ENCODE measurements around the gene IFNL3. TPM values are rescaled to one million over a fixed set of nuclear protein-coding genes. Genes with fewer than 3 reads are reported as not detected.
"Not testable (repeated sequence)": the region's sequence is repeated elsewhere in the genome, so short reads cannot be mapped to it uniquely, and the experiment has no call there.

IFNL3 gene
- polyA plus RNA-seq (ENCODE audit: insufficient read length in 4 of 4), result not detected

DNA sequence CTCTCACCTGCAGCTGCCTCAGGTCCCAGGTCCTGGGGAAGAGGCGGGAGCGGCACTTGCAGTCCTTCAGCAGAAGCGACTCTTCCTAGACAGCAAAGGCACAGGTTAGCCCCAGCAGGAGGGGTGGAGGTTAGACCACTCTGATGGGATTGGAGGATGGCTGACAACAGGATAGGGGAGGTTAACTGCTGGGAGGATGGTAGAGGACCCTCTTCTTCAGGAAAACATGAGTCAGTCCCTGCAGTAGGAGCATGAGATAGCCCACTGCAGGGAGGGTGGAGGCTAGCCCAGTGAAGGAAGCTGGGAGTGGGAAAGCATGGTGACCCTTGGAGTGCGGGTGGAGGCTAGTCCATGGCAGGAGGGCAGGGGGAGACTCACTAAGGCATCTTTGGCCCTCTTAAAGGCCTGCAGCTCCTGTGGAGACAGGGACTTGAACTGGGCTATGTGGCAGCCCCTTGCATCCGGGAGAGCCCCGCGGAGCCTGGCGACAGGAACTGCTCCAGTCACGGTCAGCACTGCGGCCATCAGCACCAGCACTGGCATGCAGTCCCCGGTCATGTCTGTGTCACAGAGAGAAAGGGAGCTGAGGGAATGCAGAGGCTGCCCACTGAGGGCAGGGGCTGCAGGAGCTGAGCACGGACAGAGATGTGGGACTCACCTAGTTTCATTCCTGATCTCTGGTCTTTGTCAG lies at the start of gene IFNL3:
IFNL3 (minus strand) TSS at position 597 of the 691 bp plus-strand sequence; CDS start at position 558, 39 bp downstream.
- not testable (repeated sequence) for DNase-seq (ENCODE audit: low read depth in 4 of 4, low spot score in 2 of 4)

DNA sequence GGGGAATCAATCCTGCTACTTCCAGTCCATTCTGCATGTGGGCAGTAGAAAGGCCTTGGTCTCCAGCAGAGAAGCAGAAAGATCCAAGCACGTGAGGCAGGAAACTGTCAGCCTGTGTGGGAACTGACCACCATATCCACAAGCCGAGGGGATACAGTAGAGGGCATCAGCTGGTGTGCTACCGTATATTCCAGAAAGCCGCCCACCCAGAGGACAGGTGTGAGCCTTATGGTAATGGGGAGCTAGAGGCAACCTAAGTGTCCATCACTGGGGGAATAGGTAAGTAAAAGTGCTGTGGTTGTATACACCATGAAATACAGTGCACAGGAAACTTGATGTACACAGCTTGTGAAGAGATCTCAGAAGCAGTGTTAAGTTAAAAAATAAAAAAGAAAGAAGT lies 48.6 kb upstream of the IFNL3 start:
- DNase-seq (ENCODE audit: low read depth in 4 of 4, low spot score in 2 of 4), result no peak

DNA sequence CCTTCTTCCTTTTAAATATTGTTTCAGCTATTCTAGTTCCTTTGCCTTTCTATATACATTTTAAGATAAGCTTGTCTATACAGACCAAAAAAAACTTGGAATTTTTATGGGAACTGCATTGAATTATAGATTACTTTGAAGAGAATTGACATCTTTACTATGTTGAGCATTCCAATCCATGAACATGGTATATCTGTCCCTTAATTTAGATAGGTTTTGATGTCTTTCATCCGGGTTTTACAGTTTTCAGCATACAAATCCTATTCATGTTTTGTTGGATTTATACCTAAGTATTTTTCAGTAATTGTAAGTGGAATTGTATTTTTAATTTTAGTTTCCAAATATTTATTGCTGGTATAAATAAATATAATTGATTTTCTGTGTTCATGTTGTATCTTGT lies 39.2 kb upstream of the IFNL3 start:
- no peak for DNase-seq (ENCODE audit: low read depth in 4 of 4, low spot score in 2 of 4)

DNA sequence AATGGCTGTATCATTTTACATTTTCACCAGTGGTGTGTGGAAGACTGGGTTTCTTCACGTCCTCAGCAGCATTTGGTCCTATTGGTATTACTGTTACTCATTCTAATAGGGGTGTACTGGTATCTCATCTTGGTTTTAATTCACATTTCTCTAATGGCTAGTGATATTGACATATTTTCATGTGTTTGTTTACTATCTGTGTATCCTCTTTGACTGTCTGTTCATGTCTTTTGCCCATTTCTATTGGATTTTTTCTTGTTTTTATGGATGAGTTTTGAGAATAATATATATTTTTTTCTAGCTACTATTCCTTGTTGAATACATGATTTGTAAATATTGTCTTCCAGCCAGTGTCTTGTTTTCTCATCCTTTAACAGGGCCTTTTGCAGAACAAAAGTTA lies 37.2 kb upstream of the IFNL3 start:
- DNase-seq (ENCODE audit: low read depth in 4 of 4, low spot score in 2 of 4), result no peak

DNA sequence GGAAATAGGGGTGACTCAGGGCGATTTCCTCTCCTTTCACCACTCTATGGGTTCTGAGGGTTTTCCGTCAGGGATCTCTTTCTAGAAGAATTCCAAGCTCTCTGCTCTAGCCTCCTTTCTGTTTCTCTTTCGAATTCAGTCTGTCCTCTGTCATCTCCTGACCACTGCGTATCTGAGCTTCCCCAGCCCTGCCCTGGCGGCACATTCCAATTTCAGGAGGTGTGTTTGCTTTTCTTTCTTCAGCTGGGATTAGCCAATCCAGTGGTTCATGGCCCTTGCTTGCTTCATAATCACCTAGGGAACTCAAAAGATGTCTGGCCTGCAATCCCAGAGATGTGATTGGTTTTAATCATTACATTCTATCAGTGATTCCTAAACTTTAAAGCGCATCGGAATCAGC lies 32.8 kb upstream of the IFNL3 start:
- no peak for DNase-seq (ENCODE audit: low read depth in 4 of 4, low spot score in 2 of 4)

DNA sequence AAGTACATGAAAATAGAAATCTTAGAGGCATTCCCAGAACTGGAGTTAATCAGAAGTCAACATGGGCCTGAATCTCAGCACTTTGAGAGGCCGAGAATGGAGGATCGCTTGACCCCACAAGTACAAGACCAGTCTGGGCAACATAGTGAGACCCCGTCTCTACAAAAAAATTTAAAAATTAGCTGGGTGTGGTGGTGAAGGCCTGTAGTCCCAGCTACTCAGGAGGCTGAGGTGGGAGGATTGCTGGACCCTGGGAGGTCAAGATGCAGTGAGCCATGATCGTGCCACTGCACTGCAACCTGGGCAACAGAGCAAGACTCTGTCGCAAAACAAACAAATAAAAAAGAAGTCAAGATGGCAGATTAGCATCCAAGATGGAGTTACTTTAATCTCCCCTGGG lies 31.9 kb upstream of the IFNL3 start:
- DNase-seq (ENCODE audit: low read depth in 4 of 4, low spot score in 2 of 4), result no peak

DNA sequence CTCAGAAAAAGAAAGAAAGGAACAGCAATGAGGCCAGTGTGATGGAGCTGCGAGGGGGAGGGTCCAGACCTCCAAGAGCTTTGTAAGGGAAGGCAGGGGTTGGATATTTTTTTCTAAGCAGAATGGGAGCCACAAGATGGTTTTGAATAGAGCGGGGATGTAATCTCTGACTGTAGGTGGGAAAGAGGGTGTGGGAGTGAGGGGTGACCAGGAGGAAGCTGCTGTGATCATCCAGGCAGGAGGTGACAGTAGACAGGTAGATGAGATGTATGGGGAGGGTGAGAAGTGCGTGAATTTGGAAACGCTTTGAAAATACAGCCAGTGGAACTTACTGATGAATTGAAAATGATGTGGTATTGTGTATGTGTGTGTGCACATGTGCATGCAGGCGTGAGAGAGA lies 30.8 kb upstream of the IFNL3 start:
- DNase-seq (ENCODE audit: low read depth in 4 of 4, low spot score in 2 of 4), result no peak

DNA sequence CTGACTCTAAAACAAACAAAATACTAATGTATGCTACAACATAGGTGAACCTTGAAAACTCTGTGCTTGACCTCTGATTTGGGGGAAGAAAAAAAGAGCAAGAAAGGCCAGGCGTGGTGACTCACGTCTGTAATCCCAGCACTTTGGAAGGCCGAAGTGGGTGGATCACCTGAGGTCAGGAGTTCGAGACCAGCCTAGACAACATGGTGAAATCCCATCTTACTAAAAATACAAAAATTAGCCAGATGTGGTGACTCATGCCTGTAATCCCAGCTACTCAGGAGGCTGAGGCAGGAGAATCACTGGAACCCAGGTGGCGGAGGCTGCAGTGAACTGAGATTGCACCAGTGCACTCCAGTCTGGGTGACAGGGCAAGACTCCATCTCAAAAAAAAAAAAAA lies 29.1 kb upstream of the IFNL3 start:
- DNase-seq (ENCODE audit: low read depth in 4 of 4, low spot score in 2 of 4), result not testable (repeated sequence)

DNA sequence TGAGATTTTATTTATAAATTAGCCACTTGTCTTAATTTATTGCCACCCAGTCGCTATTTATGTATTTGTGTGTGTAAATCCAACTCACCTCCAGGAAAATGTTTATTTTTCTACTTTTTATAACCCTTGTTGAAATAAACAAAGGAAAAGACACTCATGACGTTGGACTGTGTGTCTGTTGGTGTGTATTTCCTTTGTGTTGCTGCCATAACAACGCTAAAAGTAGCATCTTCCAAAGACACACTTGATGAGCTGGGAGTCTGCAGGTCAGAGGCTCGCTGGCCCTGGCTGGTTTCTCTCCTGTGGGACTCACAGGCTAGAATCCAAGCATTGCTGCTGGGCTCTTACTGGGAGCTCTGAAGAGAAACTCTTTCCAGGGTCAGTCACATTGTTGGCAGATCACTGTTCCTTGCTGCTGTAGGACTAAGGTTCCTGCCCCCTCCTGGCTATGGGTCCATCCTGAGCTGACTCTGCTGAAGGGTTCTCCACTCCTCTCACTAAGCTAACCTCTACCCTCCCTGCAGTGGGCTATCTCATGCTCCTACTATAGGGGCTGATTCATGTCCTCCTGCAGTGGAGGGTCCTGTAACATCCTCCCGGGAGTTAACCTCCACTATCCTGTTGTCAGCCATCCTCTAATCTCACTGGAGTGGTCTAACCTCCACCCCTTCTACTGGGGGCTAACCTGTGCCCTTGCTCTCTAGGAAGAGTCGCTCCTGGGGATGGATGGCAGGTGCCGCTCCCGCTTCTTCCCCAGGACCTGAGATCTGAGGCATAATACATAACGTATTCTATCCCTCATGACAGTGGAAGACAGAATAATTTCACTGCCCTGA lies 25.4 kb upstream of the IFNL3 start:
- DNase-seq (ENCODE audit: low read depth in 4 of 4, low spot score in 2 of 4), result no peak

DNA sequence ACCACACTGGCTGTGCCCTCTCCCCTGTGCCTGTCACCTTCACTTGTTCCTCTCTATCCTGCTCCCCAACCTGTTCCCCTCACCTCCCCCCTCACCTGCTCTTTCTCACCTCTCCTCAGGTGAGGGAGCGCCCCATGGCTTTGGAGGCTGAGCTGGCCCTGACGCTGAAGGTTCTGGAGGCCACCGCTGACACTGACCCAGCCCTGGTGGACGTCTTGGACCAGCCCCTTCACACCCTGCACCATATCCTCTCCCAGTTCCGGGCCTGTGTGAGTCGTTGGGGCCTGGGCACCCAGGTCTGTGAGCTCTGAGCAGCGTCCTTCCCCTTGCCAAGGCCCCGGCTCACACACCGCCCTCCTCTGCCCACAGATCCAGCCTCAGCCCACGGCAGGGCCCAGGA lies 24.6 kb upstream of the IFNL3 start:
- not testable (repeated sequence) for DNase-seq (ENCODE audit: low read depth in 4 of 4, low spot score in 2 of 4)

DNA sequence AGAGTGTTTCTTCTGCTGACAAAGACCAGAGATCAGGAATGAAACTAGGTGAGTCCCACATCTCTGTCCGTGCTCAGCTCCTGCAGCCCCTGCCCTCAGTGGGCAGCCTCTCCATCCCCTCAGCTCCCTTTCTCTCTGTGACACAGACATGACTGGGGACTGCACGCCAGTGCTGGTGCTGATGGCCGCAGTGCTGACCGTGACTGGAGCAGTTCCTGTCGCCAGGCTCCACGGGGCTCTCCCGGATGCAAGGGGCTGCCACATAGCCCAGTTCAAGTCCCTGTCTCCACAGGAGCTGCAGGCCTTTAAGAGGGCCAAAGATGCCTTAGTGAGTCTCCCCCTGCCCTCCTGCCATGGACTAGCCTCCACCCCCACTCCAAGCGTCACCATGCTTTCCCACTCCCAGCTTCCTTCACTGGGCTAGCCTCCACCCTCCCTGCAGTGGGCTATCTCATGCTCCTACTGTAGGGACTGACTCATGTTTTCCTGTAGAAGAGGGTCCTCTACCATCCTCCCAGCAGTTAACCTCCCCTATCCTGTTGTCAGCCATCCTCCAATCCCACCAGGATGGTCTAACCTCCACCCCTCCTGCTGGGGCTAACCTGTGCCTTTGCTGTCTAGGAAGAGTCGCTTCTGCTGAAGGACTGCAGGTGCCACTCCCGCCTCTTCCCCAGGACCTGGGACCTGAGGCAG lies 23.9 kb upstream of the IFNL3 start:
- not testable (repeated sequence) for DNase-seq (ENCODE audit: low read depth in 4 of 4, low spot score in 2 of 4)

DNA sequence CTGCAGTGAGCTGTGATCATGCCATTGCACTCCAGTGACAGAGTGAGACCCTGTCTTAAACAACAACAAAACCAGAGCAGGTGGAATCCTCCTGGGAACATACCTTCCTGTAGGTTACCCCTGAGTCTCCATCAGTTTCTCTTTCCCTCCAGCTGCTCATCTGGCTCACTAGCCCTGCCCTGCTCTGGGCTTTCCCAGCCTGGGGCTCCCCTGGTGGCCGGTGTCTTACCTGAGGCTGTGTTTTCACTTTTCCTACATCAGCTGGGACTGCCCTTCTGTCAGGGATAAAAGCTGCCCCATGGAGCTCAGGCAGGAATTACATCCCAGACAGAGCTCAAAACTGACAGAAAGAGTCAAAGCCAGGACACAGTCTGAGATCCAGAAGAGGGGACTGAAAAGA lies 23.3 kb upstream of the IFNL3 start, which contains the start of gene IFNL2:
IFNL2 (plus strand) TSS at position 312 of the 400 bp plus-strand sequence. CDS start 173 bp downstream, outside the sequence.
- DNase-seq (ENCODE audit: low read depth in 4 of 4, low spot score in 2 of 4), result not testable (repeated sequence)

DNA sequence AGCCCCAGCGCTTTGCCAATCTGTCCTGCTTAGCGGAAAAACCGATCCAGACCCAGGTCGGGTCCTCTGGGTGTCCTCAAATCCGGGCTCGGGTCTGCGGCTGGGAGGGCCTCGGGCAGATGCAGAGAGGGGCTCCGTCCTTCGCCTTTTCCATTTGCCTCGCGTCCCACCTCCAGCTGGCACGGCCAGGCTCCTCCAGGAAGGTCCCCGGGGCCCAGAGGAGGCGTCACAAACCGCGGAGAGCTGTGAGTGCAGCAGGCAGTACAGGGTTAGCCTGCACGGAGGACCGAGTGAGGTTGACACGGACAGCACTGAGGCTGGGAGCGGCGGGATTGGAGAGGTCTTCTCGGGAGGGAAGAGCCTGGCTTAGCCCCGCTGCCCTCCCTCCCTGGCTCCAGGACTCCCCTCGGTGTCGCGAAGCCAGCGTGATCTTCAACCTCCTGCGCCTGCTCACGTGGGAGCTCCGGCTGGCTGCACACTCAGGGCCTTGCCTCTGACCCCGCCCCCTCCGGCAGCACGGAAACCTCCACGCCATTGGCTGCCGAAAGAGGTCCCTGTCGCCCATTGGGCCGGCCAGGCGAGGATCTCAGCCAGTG lies 20.6 kb upstream of the IFNL3 start:
- DNase-seq (ENCODE audit: low read depth in 4 of 4, low spot score in 2 of 4), result no peak

DNA sequence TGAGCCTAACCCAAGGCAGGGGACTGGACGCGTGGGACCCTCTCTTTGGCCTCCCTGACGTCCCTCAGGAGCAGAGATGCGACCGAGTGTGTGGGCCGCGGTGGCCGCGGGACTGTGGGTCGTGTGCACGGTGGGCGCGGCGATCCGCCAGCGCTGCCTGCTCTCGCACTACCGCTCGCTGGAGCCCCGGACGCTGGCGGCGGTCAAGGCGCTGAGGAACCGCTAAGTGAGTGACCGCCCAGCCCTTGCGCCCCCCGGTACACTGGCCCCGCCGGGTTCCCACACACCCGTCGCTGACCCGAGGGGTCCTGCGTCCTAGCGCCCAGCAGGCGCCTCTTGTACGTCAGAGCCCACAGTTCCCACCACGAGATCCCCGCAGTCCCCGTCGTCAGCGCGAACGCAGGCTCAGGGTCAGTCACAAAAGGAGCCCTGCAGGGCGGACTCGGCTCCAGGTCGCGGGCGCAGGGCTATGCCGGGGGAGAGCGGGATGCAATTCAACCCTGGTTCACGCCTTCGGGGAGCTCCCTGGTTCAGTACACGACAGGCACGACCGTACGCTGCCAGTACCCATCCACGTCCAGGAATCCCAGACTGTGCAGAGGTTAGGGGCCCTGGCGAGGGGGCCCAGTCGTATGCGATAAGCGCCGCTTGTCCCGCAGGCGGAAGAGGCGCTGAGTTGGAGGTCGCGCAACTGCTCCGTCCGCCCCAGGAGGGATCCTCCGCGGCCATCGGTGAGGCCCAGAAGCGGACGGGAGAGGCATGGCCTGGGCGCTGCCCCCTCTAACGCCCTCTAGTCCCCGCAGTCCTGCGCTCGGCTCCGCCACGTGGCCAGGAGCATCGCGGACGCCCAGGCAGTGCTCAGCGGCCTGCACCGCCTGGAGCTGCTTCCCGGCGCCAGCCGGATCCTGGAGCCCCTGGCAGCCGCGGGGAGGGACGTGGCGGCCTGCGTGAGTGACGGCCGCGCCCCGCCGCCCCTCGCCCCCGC lies 19.8 kb upstream of the IFNL3 start:
- DNase-seq (ENCODE audit: low read depth in 4 of 4, low spot score in 2 of 4), result no peak

DNA sequence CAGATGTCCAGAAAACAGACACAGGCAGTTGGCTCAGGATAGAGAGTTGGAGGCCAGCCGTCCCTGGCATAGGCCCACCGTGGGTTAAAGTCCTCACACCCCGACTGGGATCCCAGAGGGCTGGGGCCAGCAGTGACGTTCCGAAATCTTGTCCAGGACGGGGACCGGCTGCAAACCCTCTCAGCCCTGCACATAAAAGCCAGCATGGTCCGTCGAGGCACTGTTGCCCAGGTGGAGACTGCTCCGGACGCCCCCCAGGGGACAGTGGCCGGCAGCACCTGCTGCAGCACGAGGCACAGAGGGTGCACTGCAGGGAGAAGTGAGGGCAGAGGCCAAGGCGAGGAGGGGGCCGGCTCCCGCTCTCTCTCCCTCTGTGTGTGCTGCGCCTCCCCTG lies 19.1 kb upstream of the IFNL3 start:
- no peak for DNase-seq (ENCODE audit: low read depth in 4 of 4, low spot score in 2 of 4)

DNA sequence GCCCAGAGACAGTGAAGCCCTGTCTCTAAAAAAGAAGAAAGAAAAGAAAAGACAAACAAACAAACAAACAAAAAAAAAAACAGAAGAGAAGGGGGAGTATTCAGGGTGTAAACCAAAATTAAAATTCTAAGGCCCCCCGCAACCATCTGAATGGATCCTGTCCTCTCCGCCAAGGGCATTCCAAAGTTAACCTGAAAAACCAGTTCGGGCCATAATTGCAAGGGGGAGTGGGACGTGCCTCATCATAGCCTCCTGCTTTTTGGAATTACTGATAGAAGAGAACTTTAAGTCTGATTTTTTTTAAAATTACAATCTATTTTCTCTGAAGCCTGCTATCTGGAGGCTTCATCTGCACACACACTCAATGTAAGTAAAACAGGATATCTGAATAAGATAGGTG lies 17.7 kb upstream of the IFNL3 start:
- no peak for DNase-seq (ENCODE audit: low read depth in 4 of 4, low spot score in 2 of 4)

DNA sequence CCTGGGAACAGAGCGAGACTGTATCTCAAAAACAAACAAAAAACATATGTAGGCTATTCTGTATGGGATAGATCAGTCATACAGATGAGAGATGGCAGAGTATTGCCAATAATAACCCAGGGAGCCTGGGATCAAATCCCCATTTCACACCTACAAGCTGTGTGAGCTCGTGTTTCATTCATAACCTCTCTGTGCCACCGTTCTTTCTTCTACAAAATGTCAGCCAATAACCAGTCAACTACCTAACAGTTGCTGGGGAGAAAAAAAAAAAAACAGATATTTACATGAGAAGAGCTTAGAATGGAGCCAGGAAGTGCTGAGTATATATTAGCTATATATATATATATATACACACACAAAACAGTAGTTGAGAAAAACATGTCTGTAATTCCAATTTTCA lies 16.9 kb upstream of the IFNL3 start:
- DNase-seq (ENCODE audit: low read depth in 4 of 4, low spot score in 2 of 4), result no peak

DNA sequence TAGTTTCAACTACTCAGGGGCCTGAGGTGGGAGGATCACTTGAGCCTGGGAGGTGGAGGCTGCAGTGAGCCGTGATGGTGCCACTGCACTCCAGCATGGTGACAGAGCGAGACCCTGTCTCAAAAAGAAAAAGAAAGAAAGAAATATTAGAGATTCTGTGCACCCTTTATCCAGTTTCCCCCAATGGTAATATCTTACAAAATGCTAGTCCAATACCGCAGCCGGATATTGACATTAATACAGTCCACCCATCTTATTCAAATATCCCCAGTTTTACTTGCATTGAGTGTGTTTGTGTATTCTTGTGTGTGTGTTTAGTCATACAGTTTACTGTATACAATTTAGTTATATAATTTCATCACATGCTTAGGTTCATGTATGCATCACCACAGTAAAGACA lies 12.4 kb upstream of the IFNL3 start:
- DNase-seq (ENCODE audit: low read depth in 4 of 4, low spot score in 2 of 4), result no peak

DNA sequence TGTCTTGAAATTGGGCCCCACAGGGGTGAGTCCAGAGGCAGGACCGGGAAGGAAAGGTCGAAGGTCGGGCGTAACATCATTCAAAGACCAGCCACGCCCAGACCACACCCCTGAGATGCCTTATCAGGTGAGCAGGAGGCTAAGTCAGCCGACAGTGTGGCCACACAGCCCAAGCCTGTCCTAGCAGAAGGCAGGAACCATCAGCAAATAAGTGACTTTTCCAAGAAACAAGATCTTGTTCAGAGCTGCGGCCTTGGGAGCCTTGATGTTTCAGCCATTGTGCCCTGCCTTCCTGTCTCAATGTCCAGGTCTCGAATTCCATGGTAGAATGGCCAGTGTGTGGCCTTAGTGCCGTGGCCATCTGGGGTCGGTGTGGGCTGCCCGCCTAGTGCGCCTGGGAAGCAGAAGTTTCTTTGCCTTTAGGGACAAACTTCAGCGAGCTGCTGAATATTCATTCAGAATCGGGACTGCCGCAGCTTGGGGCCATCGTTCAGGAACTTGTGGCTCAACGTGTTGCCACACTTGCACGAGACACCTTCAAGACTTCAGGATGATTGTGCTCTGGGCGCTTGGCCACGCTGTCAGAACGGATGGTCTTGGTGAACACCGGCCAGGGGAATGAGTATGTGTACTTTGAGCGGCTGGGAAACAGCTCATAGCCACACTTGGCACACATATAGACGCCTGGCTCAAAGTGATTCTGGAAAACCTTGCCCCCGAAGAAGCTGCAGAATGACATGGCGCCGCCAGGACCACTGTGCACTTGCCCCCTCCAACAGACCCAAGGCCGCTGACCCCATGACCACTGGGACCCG lies 9.9 kb upstream of the IFNL3 start:
- no peak for DNase-seq (ENCODE audit: low read depth in 4 of 4, low spot score in 2 of 4)

Measured in left renal cortex interstitium (tissue), 4 donors.